ES-I3 (cell line): ENCODE results near the gene GRM6.
A peak's percentile ranks its signal among the peaks of the same experiment; 100 is the strongest.

Source experiments
- H3K36me3 ChIP-seq: 2 replicates; pipeline ENCODE4 v1.6.1; 2013; ENCODE audit warnings: mild to moderate bottlenecking, low read length, control low read depth, moderate library complexity; ENCODE audit not compliant: insufficient read depth
- H3K4me1 ChIP-seq: 2 replicates; pipeline ENCODE4 v1.6.1; 2013; ENCODE audit warnings: mild to moderate bottlenecking, control low read depth, low read length; ENCODE audit not compliant: insufficient read depth
- H3K9ac ChIP-seq: 2 replicates; pipeline ENCODE4 v1.6.1; 2013; ENCODE audit warnings: low read depth, mild to moderate bottlenecking, low read length, moderate library complexity
- H3K9me3 ChIP-seq: 2 replicates; pipeline ENCODE4 v1.6.1; 2013; ENCODE audit warnings: mild to moderate bottlenecking, low read length, moderate library complexity; ENCODE audit not compliant: control insufficient read depth, insufficient read depth

The GRM6 gene

GRCh38 chr5:178991190-178992145 lies 3.7 kb downstream of the GRM6 start:
- Histone ChIP-seq H3K9me3 (no peaks in the 10 kb centered on the region; the same call in 1 of the 2 replicates), H3K9ac (no peak overlapping the region), H3K36me3 (no peaks in the 10 kb centered on the region), H3K4me1 (no peaks in the 10 kb centered on the region; the same call in 1 of the 2 replicates)

- Histone ChIP-seq H3K4me1 (no peaks in the 10 kb centered on the region; the same call in 1 of the 2 replicates), H3K9me3 (no peaks in the 10 kb centered on the region; the same call in 1 of the 2 replicates), H3K9ac (no peak overlapping the region), H3K36me3 (no peaks in the 10 kb centered on the region)
These were observed 4.6 kb downstream of the GRM6 start for GRCh38 chr5:178990491-178990890.

- no peaks in the 10 kb centered on the region for H3K4me1 ChIP-seq
- no peaks in the 10 kb centered on the region; the same call in 1 of the 2 replicates for H3K9me3 ChIP-seq
- H3K36me3 ChIP-seq, result no peaks in the 10 kb centered on the region
- no peak overlapping the region for H3K9ac ChIP-seq
These were observed 5.8 kb downstream of the GRM6 start for GRCh38 chr5:178989311-178989710.

- H3K4me1 ChIP-seq, result no peaks in the 10 kb centered on the region
- no peaks in the 10 kb centered on the region; the same call in 1 of the 2 replicates for H3K9me3 ChIP-seq
- H3K36me3 ChIP-seq, result no peaks in the 10 kb centered on the region
- no peak overlapping the region for H3K9ac ChIP-seq
These were observed 6.5 kb downstream of the GRM6 start for GRCh38 chr5:178988436-178989220.

- Histone ChIP-seq H3K9ac (no peak overlapping the region), H3K9me3 (peaks cover 1% of the 10 kb centered on the region), H3K36me3 (no peaks in the 10 kb centered on the region), H3K4me1 (no peaks in the 10 kb centered on the region)
These were observed 8.7 kb downstream of the GRM6 start for GRCh38 chr5:178986326-178986960.

- Histone ChIP-seq H3K4me1 (no peaks in the 10 kb centered on the region), H3K9ac (no peak overlapping the region), H3K36me3 (no peaks in the 10 kb centered on the region), H3K9me3 (peaks cover 7% of the 10 kb centered on the region)
These were observed 10.7 kb downstream of the GRM6 start for GRCh38 chr5:178984145-178985072.

GRCh38 chr5:178983728-178984127 lies 11.4 kb downstream of the GRM6 start:
- H3K9me3 ChIP-seq, result peaks cover 7% of the 10 kb centered on the region
- no peak overlapping the region for H3K9ac ChIP-seq
- no peaks in the 10 kb centered on the region for H3K4me1 ChIP-seq
- no peaks in the 10 kb centered on the region for H3K36me3 ChIP-seq

- Histone ChIP-seq H3K9ac (no peak overlapping the region), H3K4me1 (no peaks in the 10 kb centered on the region), H3K9me3 (peaks cover 7% of the 10 kb centered on the region), H3K36me3 (no peaks in the 10 kb centered on the region)
These were observed 12.2 kb downstream of the GRM6 start for GRCh38 chr5:178982941-178983340.

GRCh38 chr5:178981381-178981780 lies 13.7 kb downstream of the GRM6 start:
- no peak overlapping the region for H3K9ac ChIP-seq

GRCh38 chr5:178965465-178966055 lies 29.6 kb downstream of the GRM6 start:
- no peaks in the 10 kb centered on the region; the same call in 1 of the 2 replicates for H3K36me3 ChIP-seq
- no peaks in the 10 kb centered on the region for H3K4me1 ChIP-seq
- peaks cover 20% of the 10 kb centered on the region for H3K9me3 ChIP-seq
- H3K9ac ChIP-seq, result no peak overlapping the region

More at GRCh38 chr5:178981381-178981780, 13.7 kb downstream of the GRM6 start:
- Histone ChIP-seq H3K4me1 (no peaks in the 10 kb centered on the region), H3K36me3 (no peaks in the 10 kb centered on the region), H3K9me3 (peaks cover 7% of the 10 kb centered on the region; the same call in 1 of the 2 replicates)

- no peaks in the 10 kb centered on the region for H3K36me3 ChIP-seq
- H3K9me3 ChIP-seq, result peaks cover 12% of the 10 kb centered on the region
- peak overlapping the region; percentile 61 for H3K9ac ChIP-seq
- H3K4me1 ChIP-seq, result no peaks in the 10 kb centered on the region
These were observed 53.8 kb downstream of the GRM6 start for GRCh38 chr5:178941361-178941760.

GRCh38 chr5:178940569-178941360 lies 54.4 kb downstream of the GRM6 start, which contains the start of gene ZNF454:
Gene ZNF454, plus strand, starts transcription at chr5:178941198. Its CDS starts 1,594 bp downstream, at chr5:178942792.
- Histone ChIP-seq H3K4me1 (no peaks in the 10 kb centered on the region), H3K9me3 (peaks cover 12% of the 10 kb centered on the region), H3K9ac (peak within 1 kb of the TSS; percentile 61), H3K36me3 (no peaks in the 10 kb centered on the region)
